Measurements from ENCODE around the gene FTH1.

DNA sequence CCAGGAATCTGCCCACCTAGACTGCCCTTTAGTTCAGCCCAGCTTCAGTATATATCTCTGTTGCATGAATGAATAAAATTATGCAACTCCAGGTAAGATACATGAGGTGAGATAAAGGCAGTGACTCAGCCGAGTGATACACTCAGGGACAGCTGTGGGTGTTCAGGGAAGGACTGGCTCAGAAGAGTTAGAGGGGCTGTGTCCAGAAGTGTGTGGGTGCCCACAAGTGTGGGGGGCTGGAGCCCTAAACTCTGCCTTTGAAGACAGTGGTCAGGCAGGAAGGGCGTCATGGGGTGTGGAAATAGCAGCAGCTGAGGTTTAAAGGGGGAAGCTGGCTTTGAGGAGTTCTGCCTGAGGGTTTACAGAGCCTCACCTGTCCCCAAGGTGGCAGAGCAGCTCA lies 8.3 kb downstream of the FTH1 start:
- no peak for TF ChIP-seq POLR2A (IDR thresholded peaks at IDR 0.05; ENCODE audit: low read length)
- TF ChIP-seq GATA1 (IDR thresholded peaks at IDR 0.05; ENCODE audit: low read depth, low read length): no peak
